ENCODE data around the gene PFN4.

Gene PFN4

GRCh38 chr2:24076849-24077534 lies 46.1 kb downstream of the PFN4 start:
- DNase-seq (ENCODE audit: low read depth) = no peak

- peak; percentile 99 for DNase-seq (ENCODE audit: low read depth)
Observed at GRCh38 chr2:24075915-24076848, 47.0 kb downstream of the PFN4 start, which contains the start of gene SF3B6. TSS of gene SF3B6 (minus strand) at chr2:24076326. CDS start at chr2:24076229, 97 bp downstream.

GRCh38 chr2:24075259-24075658 lies 47.9 kb downstream of the PFN4 start:
- DNase-seq (ENCODE audit: low read depth) = no peak

- DNase-seq (ENCODE audit: low read depth) = no peak
Observed at GRCh38 chr2:24073816-24074215, 49.3 kb downstream of the PFN4 start.

GRCh38 chr2:24072259-24072658 lies 50.9 kb downstream of the PFN4 start:
- DNase-seq (ENCODE audit: low read depth) = no peak

- DNase-seq (ENCODE audit: low read depth) = no peak
Observed at GRCh38 chr2:24065341-24065740, 57.8 kb downstream of the PFN4 start.

All from stimulated activated CD8-positive, alpha-beta memory T cell treated with anti-CD3 and anti-CD28 coated beads, Interleukin-15, amount 100 ng/mL, for 1 hour (primary cell).